ENCODE data around the gene TJAP1. TPM values are rescaled to one million over a fixed set of nuclear protein-coding genes. Genes with fewer than 3 reads are reported as not detected.
"Not testable (repeated sequence)": the region's sequence is repeated elsewhere in the genome, so short reads cannot be mapped to it uniquely, and the experiment has no call there.

Gene TJAP1
- total and polyA plus RNA-seq, 5 donors from 2014 or later, result 5.5 to 36.3 (median 7.3) TPM

- Histone ChIP-seq H3K4me1 (ENCODE audit: control insufficient read depth, insufficient read depth, low read length, poor library complexity, severe bottlenecking) (peaks cover 15% of the 10 kb centered on the region), H3K27ac (ENCODE audit: insufficient read depth, low read length, poor library complexity, severe bottlenecking) (peak overlapping the region; percentile 45), H3K36me3 (ENCODE audit: control insufficient read depth, insufficient read depth, low read length) (peaks cover 16% of the 10 kb centered on the region), H3K27me3 (ENCODE audit: control insufficient read depth, insufficient read depth, low read length) (no peaks in the 10 kb centered on the region), H3K4me3 (ENCODE audit: low read depth, low read length) (no peak overlapping the region), H3K9me3 (ENCODE audit: control insufficient read depth in 2 of 2, low read length in 2 of 2) (no peaks in the 10 kb centered on the region)
- H3K9me3 Mint-ChIP-seq, result peaks cover 0 to 2% (median 0%) of the 10 kb centered on the region in 7 donors
- ATAC-seq (ENCODE audit: low read depth in 2 of 2) (peak; percentile 43 to 52), DNase-seq (peak; percentile 27 to 29 (median 28))
- peaks cover 2% of the 10 kb centered on the region for H3K36me3 Mint-ChIP-seq
- peaks cover 0 to 20% (median 7%) of the 10 kb centered on the region in 4 donors for H3K4me1 Mint-ChIP-seq
- H3K27ac Mint-ChIP-seq, result peak overlapping the region in 2 of 3 donors; percentile 66 to 76
- H3K4me3 Mint-ChIP-seq, result peak overlapping the region; percentile 18 to 88 (median 81)
- peaks cover 16% of the 10 kb centered on the region for H3K27me3 Mint-ChIP-seq
These were observed 22.5 kb upstream of the TJAP1 start for GRCh38 chr6:43454696-43455530.

GRCh38 chr6:43455531-43456428 lies 21.6 kb upstream of the TJAP1 start, which contains the start of gene DLK2:
DLK2 (minus strand) TSS chr6:43455548; CDS start chr6:43454825, 723 bp downstream.
- no peaks in the 10 kb centered on the region for H3K36me3 Mint-ChIP-seq
- H3K27ac Mint-ChIP-seq, result peak within 1 kb of the TSS; percentile 58 to 77 (median 66)
- peaks cover 0 to 2% (median 0%) of the 10 kb centered on the region in 7 donors for H3K9me3 Mint-ChIP-seq
- peak within 1 kb of the TSS; percentile 45 for H3K27ac ChIP-seq (ENCODE audit: insufficient read depth, low read length, poor library complexity, severe bottlenecking)
- DNase-seq (peak; percentile 40 to 54 (median 48)), ATAC-seq (ENCODE audit: low read depth in 2 of 2) (peak; percentile 62 to 74)
- H3K4me3 ChIP-seq (ENCODE audit: low read depth, low read length), result peak within 1 kb of the TSS; percentile 37
- H3K27me3 ChIP-seq (ENCODE audit: control insufficient read depth, insufficient read depth, low read length), result no peaks in the 10 kb centered on the region
- H3K4me1 ChIP-seq (ENCODE audit: control insufficient read depth, insufficient read depth, low read length, poor library complexity, severe bottlenecking), result peaks cover 15% of the 10 kb centered on the region
- peaks cover 0 to 20% (median 7%) of the 10 kb centered on the region in 4 donors for H3K4me1 Mint-ChIP-seq
- H3K9me3 ChIP-seq (ENCODE audit: control insufficient read depth in 2 of 2, low read length in 2 of 2), result no peaks in the 10 kb centered on the region
- peak within 1 kb of the TSS; percentile 85 to 92 (median 90) for H3K4me3 Mint-ChIP-seq
- peaks cover 8% of the 10 kb centered on the region for H3K36me3 ChIP-seq (ENCODE audit: control insufficient read depth, insufficient read depth, low read length)
- H3K27me3 Mint-ChIP-seq, result peaks cover 21% of the 10 kb centered on the region

- Mint-ChIP-seq H3K4me3 (no peak overlapping the region), H3K27ac (no peak overlapping the region), H3K9me3 (peaks cover 0 to 2% (median 0%) of the 10 kb centered on the region in 7 donors)
These were observed 19.7 kb upstream of the TJAP1 start for GRCh38 chr6:43457643-43458042.

GRCh38 chr6:43458154-43458553 lies 19.2 kb upstream of the TJAP1 start:
- H3K27ac ChIP-seq (ENCODE audit: insufficient read depth, low read length, poor library complexity, severe bottlenecking); H3K36me3 ChIP-seq (ENCODE audit: control insufficient read depth, insufficient read depth, low read length); H3K4me3 ChIP-seq (ENCODE audit: low read depth, low read length); H3K36me3 Mint-ChIP-seq; DNase-seq; ATAC-seq (ENCODE audit: low read depth in 2 of 2); H3K27ac Mint-ChIP-seq; H3K4me3 Mint-ChIP-seq; H3K9me3 Mint-ChIP-seq; H3K27me3 ChIP-seq (ENCODE audit: control insufficient read depth, insufficient read depth, low read length); H3K9me3 ChIP-seq (ENCODE audit: control insufficient read depth in 2 of 2, low read length in 2 of 2): not testable (repeated sequence)
- peaks cover 15% of the 10 kb centered on the region for H3K4me1 ChIP-seq (ENCODE audit: control insufficient read depth, insufficient read depth, low read length, poor library complexity, severe bottlenecking)
- H3K4me1 Mint-ChIP-seq, result peaks cover 0 to 20% (median 5%) of the 10 kb centered on the region in 4 donors
- H3K27me3 Mint-ChIP-seq, result peaks cover 29% of the 10 kb centered on the region

More at GRCh38 chr6:43457643-43458042, 19.7 kb upstream of the TJAP1 start:
- no peaks in the 10 kb centered on the region for H3K36me3 Mint-ChIP-seq
- Histone ChIP-seq H3K4me1 (ENCODE audit: control insufficient read depth, insufficient read depth, low read length, poor library complexity, severe bottlenecking) (peaks cover 15% of the 10 kb centered on the region), H3K36me3 (ENCODE audit: control insufficient read depth, insufficient read depth, low read length) (no peaks in the 10 kb centered on the region), H3K27ac (ENCODE audit: insufficient read depth, low read length, poor library complexity, severe bottlenecking) (no peak overlapping the region), H3K4me3 (ENCODE audit: low read depth, low read length) (no peak overlapping the region), H3K27me3 (ENCODE audit: control insufficient read depth, insufficient read depth, low read length) (peaks cover 5% of the 10 kb centered on the region), H3K9me3 (ENCODE audit: control insufficient read depth in 2 of 2, low read length in 2 of 2) (no peaks in the 10 kb centered on the region)
- ATAC-seq (ENCODE audit: low read depth in 2 of 2) (no peak), DNase-seq (no peak)
- peaks cover 29% of the 10 kb centered on the region for H3K27me3 Mint-ChIP-seq
- peaks cover 0 to 20% (median 7%) of the 10 kb centered on the region in 4 donors for H3K4me1 Mint-ChIP-seq

GRCh38 chr6:43459535-43459934 lies 17.8 kb upstream of the TJAP1 start:
- Histone ChIP-seq H3K27me3 (ENCODE audit: control insufficient read depth, insufficient read depth, low read length) (peaks cover 8% of the 10 kb centered on the region), H3K4me3 (ENCODE audit: low read depth, low read length) (no peak overlapping the region), H3K9me3 (ENCODE audit: control insufficient read depth in 2 of 2, low read length in 2 of 2) (no peaks in the 10 kb centered on the region), H3K27ac (ENCODE audit: insufficient read depth, low read length, poor library complexity, severe bottlenecking) (no peak overlapping the region), H3K36me3 (ENCODE audit: control insufficient read depth, insufficient read depth, low read length) (no peaks in the 10 kb centered on the region), H3K4me1 (ENCODE audit: control insufficient read depth, insufficient read depth, low read length, poor library complexity, severe bottlenecking) (peaks cover 12% of the 10 kb centered on the region)
- DNase-seq (peak in 1 of 3 donors; percentile 14), ATAC-seq (ENCODE audit: low read depth in 2 of 2) (no peak)
- Mint-ChIP-seq H3K36me3 (no peaks in the 10 kb centered on the region), H3K27ac (no peak overlapping the region), H3K4me3 (no peak overlapping the region), H3K27me3 (peaks cover 29% of the 10 kb centered on the region), H3K4me1 (peaks cover 0 to 11% (median 5%) of the 10 kb centered on the region in 4 donors), H3K9me3 (peaks cover 0 to 2% (median 0%) of the 10 kb centered on the region in 7 donors)

- DNase-seq (no peak), ATAC-seq (ENCODE audit: low read depth in 2 of 2) (no peak)
- Histone ChIP-seq H3K9me3 (ENCODE audit: control insufficient read depth in 2 of 2, low read length in 2 of 2) (no peaks in the 10 kb centered on the region), H3K4me3 (ENCODE audit: low read depth, low read length) (no peak overlapping the region), H3K4me1 (ENCODE audit: control insufficient read depth, insufficient read depth, low read length, poor library complexity, severe bottlenecking) (peaks cover 7% of the 10 kb centered on the region), H3K27me3 (ENCODE audit: control insufficient read depth, insufficient read depth, low read length) (peaks cover 8% of the 10 kb centered on the region), H3K36me3 (ENCODE audit: control insufficient read depth, insufficient read depth, low read length) (no peaks in the 10 kb centered on the region), H3K27ac (ENCODE audit: insufficient read depth, low read length, poor library complexity, severe bottlenecking) (no peak overlapping the region)
- no peaks in the 10 kb centered on the region for H3K36me3 Mint-ChIP-seq
- peaks cover 0 to 2% (median 0%) of the 10 kb centered on the region in 7 donors for H3K9me3 Mint-ChIP-seq
- peaks cover 0 to 11% (median 5%) of the 10 kb centered on the region in 4 donors for H3K4me1 Mint-ChIP-seq
- no peak overlapping the region for H3K27ac Mint-ChIP-seq
- H3K4me3 Mint-ChIP-seq, result no peak overlapping the region
- H3K27me3 Mint-ChIP-seq, result peaks cover 29% of the 10 kb centered on the region
These were observed 17.3 kb upstream of the TJAP1 start for GRCh38 chr6:43460032-43460431.

- Mint-ChIP-seq H3K4me3 (peak overlapping the region in 1 of 4 donors; percentile 2), H3K27me3 (peaks cover 33% of the 10 kb centered on the region), H3K9me3 (no peaks in the 10 kb centered on the region), H3K27ac (no peak overlapping the region), H3K4me1 (peaks cover 0 to under 1% (median 0%) of the 10 kb centered on the region in 4 donors), H3K36me3 (no peaks in the 10 kb centered on the region)
- Histone ChIP-seq H3K27ac (ENCODE audit: insufficient read depth, low read length, poor library complexity, severe bottlenecking) (no peak overlapping the region), H3K36me3 (ENCODE audit: control insufficient read depth, insufficient read depth, low read length) (no peaks in the 10 kb centered on the region), H3K9me3 (ENCODE audit: control insufficient read depth in 2 of 2, low read length in 2 of 2) (no peaks in the 10 kb centered on the region), H3K4me1 (ENCODE audit: control insufficient read depth, insufficient read depth, low read length, poor library complexity, severe bottlenecking) (no peaks in the 10 kb centered on the region), H3K27me3 (ENCODE audit: control insufficient read depth, insufficient read depth, low read length) (peaks cover 8% of the 10 kb centered on the region), H3K4me3 (ENCODE audit: low read depth, low read length) (no peak overlapping the region)
- DNase-seq, result no peak
- ATAC-seq (ENCODE audit: low read depth in 2 of 2), result no peak
These were observed 15.4 kb upstream of the TJAP1 start for GRCh38 chr6:43461936-43462335.

Data from CD4-positive, CD25-positive, alpha-beta regulatory T cell (primary cell).